Measurements from ENCODE around the gene SMIM45.

DNA sequence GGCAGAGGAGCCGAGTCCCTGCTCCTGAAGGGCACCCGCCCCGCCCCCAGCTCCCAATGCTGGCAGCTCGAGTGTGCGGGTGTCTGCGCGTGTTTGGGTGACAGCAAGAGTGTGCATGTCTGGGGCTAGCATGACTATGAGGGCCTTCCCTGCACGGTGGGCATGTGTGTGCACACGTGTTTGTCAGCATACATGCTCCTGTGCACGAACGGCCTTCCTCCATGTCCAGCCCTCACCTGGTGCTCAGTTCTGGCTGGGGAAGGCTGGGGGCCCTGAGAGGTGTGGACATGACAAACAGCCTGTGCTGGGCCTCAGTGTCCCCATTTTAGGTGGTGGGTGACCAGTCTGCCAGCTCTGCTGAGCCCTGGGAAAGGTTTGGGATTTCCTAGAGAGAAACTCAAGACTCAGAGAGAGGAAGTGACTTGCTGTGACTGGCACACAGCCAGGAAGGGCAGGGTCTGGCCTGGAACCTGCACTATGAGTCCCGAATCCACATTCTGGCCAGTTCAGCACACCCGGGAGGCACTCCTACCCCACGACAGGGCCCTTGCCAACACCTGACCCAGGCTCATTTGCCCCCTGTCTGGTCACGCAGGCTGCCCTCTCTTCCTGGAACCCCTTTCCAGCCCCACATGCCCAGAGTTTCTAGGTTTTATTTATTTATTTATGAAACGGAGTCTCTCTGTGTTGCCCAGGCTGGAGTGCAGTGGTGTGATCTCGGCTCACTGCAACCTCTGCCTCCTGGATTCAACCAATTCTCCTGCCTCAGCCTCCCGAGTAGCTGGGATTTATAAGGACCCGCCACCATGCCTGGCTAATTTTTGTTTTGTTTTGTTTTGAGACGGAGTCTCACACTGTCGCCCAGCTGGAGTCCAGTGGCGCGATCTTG lies 33.8 kb upstream of the SMIM45 start:
- TF ChIP-seq CTCF (IDR thresholded peaks at IDR 0.05; ENCODE audit: poor library complexity, severe bottlenecking) (no peak), RAD21 (conservative IDR thresholded peaks at IDR 0.05) (no peak), TAF1 (IDR thresholded peaks at IDR 0.05; ENCODE audit: low read depth) (no peak)

All from neural cell (in vitro differentiated cells).